ENCODE results near the gene CUL4A.

The CUL4A gene

DNA sequence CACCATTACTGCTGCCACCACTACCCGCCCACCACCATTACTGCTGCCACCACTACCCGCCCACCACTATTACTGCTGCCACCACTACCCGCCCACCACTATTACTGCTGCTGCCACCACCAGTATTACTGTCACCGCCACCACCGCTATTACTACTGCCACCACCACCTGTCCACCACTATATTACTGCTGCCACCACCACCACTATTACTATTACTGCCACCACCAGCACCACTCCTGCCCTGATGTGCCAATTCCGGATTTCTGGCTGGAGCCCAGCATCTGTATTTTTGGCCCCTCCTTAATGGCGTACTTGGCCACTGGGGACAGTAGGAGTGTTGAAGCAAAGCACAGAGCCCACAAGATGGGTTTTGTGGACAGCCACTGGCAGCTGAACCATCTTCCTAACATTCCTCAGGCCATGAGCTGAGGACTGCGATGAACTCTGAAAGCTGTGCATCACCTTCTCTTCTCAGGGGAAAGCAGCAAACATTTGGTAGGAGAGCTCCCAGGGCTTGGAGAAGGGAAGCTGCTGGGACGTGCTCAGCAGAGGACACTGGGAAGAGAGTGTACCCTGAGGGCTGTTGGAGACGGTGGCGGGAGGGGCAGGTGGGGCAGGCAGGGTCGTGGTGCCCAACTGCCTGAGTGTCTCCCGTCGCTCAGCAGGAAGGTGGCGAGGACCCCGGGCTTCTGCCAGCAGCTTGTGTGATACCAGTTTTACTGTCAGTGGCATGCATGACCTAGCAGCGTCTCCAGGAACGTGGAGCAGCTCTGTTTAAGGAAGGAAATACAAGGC lies 23.0 kb downstream of the CUL4A start:
- Histone ChIP-seq H3K27ac (ENCODE audit: low read depth, low read length) (no peak overlapping the region), H3K36me3 (ENCODE audit: control insufficient read depth, low read length) (peaks cover 69% of the 10 kb centered on the region), H3K9me3 (ENCODE audit: control insufficient read depth, insufficient read depth, low read length) (no peaks in the 10 kb centered on the region)

DNA sequence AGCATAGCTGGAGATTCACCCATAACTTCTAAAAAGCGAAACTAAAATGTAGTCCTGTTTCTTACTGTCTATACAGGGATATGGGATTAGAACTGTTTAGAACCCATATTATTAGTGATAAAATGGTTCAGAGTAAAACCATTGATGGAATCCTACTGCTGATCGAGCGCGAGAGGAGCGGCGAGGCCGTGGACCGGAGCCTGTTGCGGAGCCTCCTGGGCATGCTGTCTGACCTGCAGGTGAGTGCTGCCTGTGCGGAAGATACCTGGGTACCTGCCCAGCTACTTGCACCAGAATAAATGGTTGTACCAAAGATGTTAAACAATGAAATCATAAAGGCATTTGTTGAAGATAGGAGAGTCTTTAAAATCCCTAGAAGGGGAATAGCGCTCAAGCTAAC lies 23.7 kb downstream of the CUL4A start:
- Histone ChIP-seq H3K79me2 (ENCODE audit: control insufficient read depth, low read length) (no peaks in the 10 kb centered on the region), H3K4me3 (ENCODE audit: low read length) (no peak overlapping the region), H3K9me2 (replicated peaks; ENCODE audit: control insufficient read depth, low read length) (no peaks in the 10 kb centered on the region), H3K4me1 (ENCODE audit: control insufficient read depth, low read length) (no peaks in the 10 kb centered on the region), H3K27me3 (ENCODE audit: control insufficient read depth, low read length) (no peaks in the 10 kb centered on the region), H3K4me2 (ENCODE audit: low read length) (no peak overlapping the region), H3K9me3 (ENCODE audit: control insufficient read depth, insufficient read depth, low read length) (no peaks in the 10 kb centered on the region), H4K20me1 (ENCODE audit: control insufficient read depth, insufficient read depth, low read depth, low read length) (no peaks in the 10 kb centered on the region), H3K36me3 (ENCODE audit: control insufficient read depth, low read length) (peaks cover 71% of the 10 kb centered on the region), H3F3A (ENCODE audit: control insufficient read depth, insufficient read depth) (no peaks in the 10 kb centered on the region), H3K27ac (ENCODE audit: low read depth, low read length) (no peak overlapping the region)
- TF ChIP-seq EZH2phosphoT487 (IDR thresholded peaks at IDR 0.05; ENCODE audit: borderline replicate concordance, low read length) (no peak), CTCF (IDR thresholded peaks at IDR 0.05; ENCODE audit: low read depth, low read length, poor library complexity, severe bottlenecking) (no peak)

More for the DNA sequence above, 23.0 kb downstream of the CUL4A start:
- Histone ChIP-seq H3K4me3 (ENCODE audit: low read length) (no peak overlapping the region), H4K20me1 (ENCODE audit: control insufficient read depth, insufficient read depth, low read depth, low read length) (no peaks in the 10 kb centered on the region), H3K4me2 (ENCODE audit: low read length) (no peak overlapping the region), H3F3A (ENCODE audit: control insufficient read depth, insufficient read depth) (no peaks in the 10 kb centered on the region), H3K9me2 (replicated peaks; ENCODE audit: control insufficient read depth, low read length) (no peaks in the 10 kb centered on the region), H3K4me1 (ENCODE audit: control insufficient read depth, low read length) (no peaks in the 10 kb centered on the region), H3K79me2 (ENCODE audit: control insufficient read depth, low read length) (no peaks in the 10 kb centered on the region), H3K27me3 (ENCODE audit: control insufficient read depth, low read length) (no peaks in the 10 kb centered on the region)
- TF ChIP-seq EZH2phosphoT487 (IDR thresholded peaks at IDR 0.05; ENCODE audit: borderline replicate concordance, low read length) (no peak), CTCF (IDR thresholded peaks at IDR 0.05; ENCODE audit: low read depth, low read length, poor library complexity, severe bottlenecking) (no peak)

DNA sequence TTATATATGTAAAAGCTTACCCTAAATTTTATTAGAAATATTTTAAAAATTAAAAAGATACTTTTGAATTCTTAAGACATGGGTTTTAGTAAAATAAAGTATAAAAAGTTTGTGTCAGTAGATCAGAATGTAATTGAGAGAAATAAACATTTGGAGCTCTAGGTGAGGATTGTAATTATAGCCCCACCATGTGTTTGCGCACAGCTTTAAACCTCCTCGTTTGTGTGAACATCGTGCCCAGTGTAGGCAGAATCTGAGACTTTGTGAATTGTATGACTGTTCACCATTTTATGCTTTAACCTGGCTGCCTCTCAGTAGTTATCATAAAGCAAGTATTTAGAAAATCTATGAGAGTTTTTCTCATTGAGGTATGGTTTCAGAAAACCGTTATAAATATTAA lies 29.1 kb downstream of the CUL4A start:
- no peaks in the 10 kb centered on the region for H3F3A ChIP-seq (ENCODE audit: control insufficient read depth, insufficient read depth)
- no peak for TF ChIP-seq CTCF (IDR thresholded peaks at IDR 0.05; ENCODE audit: low read depth, low read length, poor library complexity, severe bottlenecking)
- TF ChIP-seq EZH2phosphoT487 (IDR thresholded peaks at IDR 0.05; ENCODE audit: borderline replicate concordance, low read length): no peak
- no peaks in the 10 kb centered on the region for H4K20me1 ChIP-seq (ENCODE audit: control insufficient read depth, insufficient read depth, low read depth, low read length)
- no peaks in the 10 kb centered on the region for H3K9me2 ChIP-seq (replicated peaks; ENCODE audit: control insufficient read depth, low read length)
- H3K27me3 ChIP-seq (ENCODE audit: control insufficient read depth, low read length): no peaks in the 10 kb centered on the region
- H3K36me3 ChIP-seq (ENCODE audit: control insufficient read depth, low read length): peaks cover 76% of the 10 kb centered on the region
- no peak overlapping the region for H3K4me3 ChIP-seq (ENCODE audit: low read length)
- H3K4me2 ChIP-seq (ENCODE audit: low read length): no peak overlapping the region
- no peaks in the 10 kb centered on the region for H3K4me1 ChIP-seq (ENCODE audit: control insufficient read depth, low read length)
- H3K79me2 ChIP-seq (ENCODE audit: control insufficient read depth, low read length): no peaks in the 10 kb centered on the region
- no peak overlapping the region for H3K27ac ChIP-seq (ENCODE audit: low read depth, low read length)
- no peaks in the 10 kb centered on the region for H3K9me3 ChIP-seq (ENCODE audit: control insufficient read depth, insufficient read depth, low read length)
